Measurements from ENCODE around the gene BATF. TPM values are rescaled to one million over a fixed set of nuclear protein-coding genes. Genes with fewer than 3 reads are reported as not detected.
A peak's percentile ranks its signal among the peaks of the same experiment; 100 is the strongest.

Gene BATF
- total RNA-seq, 2 donors from 2014 or later: 123 to 211 TPM

DNA sequence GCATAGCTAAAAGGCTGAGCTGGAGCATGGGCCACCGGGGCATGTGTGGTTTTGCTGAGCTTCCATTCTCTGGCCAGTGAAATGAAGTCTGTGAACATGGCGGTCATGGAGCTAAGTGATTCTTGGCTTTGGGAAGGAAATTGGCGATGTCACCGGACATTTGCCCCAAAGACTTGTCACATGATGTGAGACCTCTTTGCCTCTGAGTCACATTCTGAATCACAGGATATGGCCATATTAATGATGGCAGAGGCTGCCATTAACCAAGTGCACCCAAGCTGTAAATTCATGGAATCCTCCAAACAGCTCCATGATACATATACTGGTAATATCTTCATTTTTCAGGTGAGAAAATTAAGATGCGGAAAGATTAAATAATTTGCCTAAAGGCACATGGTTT lies 27.4 kb upstream of the BATF start:
- H3K27ac Mint-ChIP-seq: peak overlapping the region; percentile 73
- H3K9me3 Mint-ChIP-seq: no peaks in the 10 kb centered on the region
- no peak for ATAC-seq (replicated peaks)

DNA sequence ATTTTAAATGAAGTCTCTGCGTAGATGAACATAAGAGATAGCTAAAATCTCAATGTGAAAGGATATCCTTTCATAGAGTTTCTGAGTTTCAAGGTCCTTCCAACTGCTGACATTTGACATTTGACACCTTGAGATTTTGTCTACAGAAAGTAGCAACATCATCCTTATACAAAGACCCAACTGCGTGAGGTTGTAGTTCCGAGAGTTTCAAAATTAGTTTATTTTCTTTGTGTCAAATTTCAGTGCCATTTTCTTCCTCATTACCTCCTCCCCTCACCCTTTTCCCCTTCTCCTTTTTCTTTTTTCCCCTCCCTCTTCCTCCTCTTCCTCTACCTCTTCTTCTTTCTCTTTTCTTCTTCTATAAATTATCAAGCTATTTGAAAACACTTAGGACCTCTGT lies 26.9 kb upstream of the BATF start:
- peak overlapping the region; percentile 46 for H3K4me3 Mint-ChIP-seq
- peak overlapping the region; percentile 73 for H3K27ac Mint-ChIP-seq

More for the DNA sequence above, 27.4 kb upstream of the BATF start:
- no peaks in the 10 kb centered on the region for H3K27me3 Mint-ChIP-seq
- H3K4me1 Mint-ChIP-seq: peaks cover 39% of the 10 kb centered on the region
- H3K36me3 Mint-ChIP-seq (ENCODE audit: low read depth): no peaks in the 10 kb centered on the region
- H3K4me3 Mint-ChIP-seq: peak overlapping the region; percentile 46

DNA sequence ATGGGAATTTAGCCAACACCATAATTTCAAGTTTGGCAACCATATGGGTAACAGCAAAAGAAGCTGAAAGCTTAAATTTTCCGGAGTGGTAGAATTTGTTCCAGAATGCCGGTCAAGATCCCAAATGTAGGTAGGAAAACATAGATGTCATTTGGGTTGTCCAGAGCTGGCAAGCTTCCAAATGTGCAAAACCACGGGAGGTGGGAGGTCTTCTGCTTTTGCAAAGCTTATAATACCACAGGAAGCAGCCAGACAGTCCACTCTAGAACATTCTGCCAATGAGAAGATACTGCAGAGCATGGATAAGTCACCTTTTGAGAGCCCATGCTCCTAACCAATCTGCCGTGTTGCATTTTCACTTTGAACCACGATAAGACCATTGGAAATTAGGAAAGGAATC lies 26.4 kb upstream of the BATF start:
- H3K27ac Mint-ChIP-seq: peak overlapping the region; percentile 73

More for the DNA sequence above, 26.9 kb upstream of the BATF start:
- peak; percentile 33 for ATAC-seq (replicated peaks)
- Mint-ChIP-seq H3K36me3 (ENCODE audit: low read depth) (no peaks in the 10 kb centered on the region), H3K4me1 (peaks cover 39% of the 10 kb centered on the region), H3K9me3 (no peaks in the 10 kb centered on the region), H3K27me3 (no peaks in the 10 kb centered on the region)

DNA sequence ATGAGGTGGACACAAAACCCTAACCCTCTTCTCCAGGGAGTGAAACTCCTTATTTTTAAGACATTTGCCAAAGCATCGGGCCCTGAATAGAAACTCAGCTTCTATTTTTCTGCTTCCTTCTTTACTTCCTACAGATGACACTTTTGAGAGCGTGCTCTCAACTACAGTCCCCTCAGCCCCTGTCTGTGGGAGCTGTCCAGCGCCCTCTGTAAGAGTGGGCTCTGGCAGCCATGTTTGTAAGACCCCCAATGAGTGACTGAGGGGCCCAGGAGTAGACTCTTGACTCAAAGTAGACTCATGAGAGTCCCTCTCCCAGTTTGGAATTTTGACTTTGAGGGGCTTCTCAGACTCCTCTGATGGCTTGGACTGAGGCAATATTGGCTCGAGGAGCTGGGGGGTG lies 25.5 kb upstream of the BATF start:
- H3K27me3 Mint-ChIP-seq: no peaks in the 10 kb centered on the region
- peak overlapping the region; percentile 9 for H3K27ac Mint-ChIP-seq
- peaks cover 39% of the 10 kb centered on the region for H3K4me1 Mint-ChIP-seq
- no peaks in the 10 kb centered on the region for H3K36me3 Mint-ChIP-seq (ENCODE audit: low read depth)
- no peaks in the 10 kb centered on the region for H3K9me3 Mint-ChIP-seq
- peak overlapping the region; percentile 21 for H3K4me3 Mint-ChIP-seq
- no peak for ATAC-seq (replicated peaks)

More for the DNA sequence above, 26.4 kb upstream of the BATF start:
- H3K36me3 Mint-ChIP-seq (ENCODE audit: low read depth): no peaks in the 10 kb centered on the region
- ATAC-seq (replicated peaks): no peak
- peaks cover 39% of the 10 kb centered on the region for H3K4me1 Mint-ChIP-seq
- H3K27me3 Mint-ChIP-seq: no peaks in the 10 kb centered on the region
- H3K4me3 Mint-ChIP-seq: peak overlapping the region; percentile 46
- H3K9me3 Mint-ChIP-seq: no peaks in the 10 kb centered on the region

DNA sequence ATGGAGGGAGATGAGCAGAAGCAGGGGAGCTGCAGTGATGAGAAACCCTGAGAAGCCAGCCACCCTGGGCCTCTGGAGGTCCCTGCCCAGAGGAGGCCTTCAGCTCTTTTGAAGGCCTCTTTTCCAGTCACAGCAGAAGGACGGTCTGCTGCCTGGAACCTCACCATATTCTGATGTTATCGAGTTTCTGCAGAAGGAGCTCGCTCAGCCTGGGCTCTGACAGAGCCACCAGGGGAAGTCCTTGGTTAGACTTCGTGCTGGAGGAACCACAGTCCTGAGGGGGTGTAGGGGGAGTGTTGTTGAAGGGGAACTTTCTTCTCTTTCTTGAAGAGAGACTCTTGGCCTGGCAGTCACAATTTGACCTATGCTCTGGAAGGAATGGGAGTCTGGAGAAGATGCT lies 25.1 kb upstream of the BATF start:
- Mint-ChIP-seq H3K9me3 (no peaks in the 10 kb centered on the region), H3K4me3 (peak overlapping the region; percentile 21), H3K27me3 (no peaks in the 10 kb centered on the region), H3K27ac (peak overlapping the region; percentile 9), H3K4me1 (peaks cover 39% of the 10 kb centered on the region), H3K36me3 (ENCODE audit: low read depth) (no peaks in the 10 kb centered on the region)
- ATAC-seq (replicated peaks): peak; percentile 68

DNA sequence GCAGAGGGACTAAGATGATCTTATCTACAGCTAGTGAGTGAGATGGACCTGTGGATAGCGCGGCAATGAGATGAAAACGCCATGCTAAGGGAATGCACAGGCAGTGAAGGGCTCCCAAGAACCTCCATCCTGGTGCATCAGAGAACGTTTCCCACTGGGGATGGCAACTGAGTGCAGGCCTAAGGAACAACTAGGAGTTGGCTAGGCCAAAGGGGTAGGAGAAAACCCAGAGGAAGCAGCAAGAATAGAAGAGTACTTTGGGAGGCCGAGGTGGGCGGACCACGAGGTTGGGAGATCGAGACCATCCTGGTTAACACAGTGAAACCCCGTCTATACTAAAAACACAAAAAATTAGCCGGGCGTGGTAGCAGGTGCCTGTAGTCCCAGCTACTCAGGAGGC lies 24.6 kb upstream of the BATF start:
- Mint-ChIP-seq H3K4me1 (peaks cover 39% of the 10 kb centered on the region), H3K4me3 (peak overlapping the region; percentile 21), H3K27me3 (no peaks in the 10 kb centered on the region), H3K9me3 (no peaks in the 10 kb centered on the region), H3K27ac (peak overlapping the region; percentile 9), H3K36me3 (ENCODE audit: low read depth) (no peaks in the 10 kb centered on the region)
- ATAC-seq (replicated peaks): no peak

DNA sequence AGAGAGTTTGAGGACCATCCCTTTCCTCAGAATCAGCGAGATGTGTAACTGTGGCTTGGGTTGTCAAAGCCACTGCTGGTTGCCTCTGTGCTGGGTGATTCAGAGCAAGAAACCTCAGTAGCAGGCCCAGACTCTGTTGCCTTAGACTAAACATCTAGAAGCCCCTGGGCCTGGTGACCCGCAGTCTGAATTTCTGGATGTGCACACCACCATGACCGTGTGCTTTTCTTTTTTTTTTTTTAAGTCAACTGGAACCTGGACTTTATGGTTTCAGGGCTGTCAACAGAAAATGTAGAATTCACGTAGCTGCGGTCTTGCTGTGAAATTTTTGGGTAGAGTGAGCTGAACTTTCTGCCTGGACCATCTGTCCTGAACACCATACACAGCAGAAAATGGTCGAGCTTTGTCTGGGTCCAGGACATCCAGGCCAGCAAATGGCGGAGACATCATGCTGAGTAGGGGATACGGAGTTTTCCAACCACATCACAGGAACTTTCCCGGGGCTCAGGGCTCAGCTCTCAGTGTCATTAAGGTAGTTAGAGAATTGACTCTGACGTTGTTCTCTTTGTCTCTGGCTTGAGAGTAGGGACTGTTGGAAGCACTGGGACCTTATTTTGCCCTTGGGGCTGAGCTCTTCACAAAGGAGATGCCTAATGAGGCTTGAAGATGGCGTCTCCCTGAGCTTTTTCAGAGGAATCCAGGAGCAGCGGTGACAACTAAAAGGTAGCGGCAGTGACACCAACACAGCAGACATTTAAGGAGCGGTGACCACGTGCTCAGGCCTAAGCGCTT lies 23.0 kb upstream of the BATF start:
- Mint-ChIP-seq H3K36me3 (ENCODE audit: low read depth) (no peaks in the 10 kb centered on the region), H3K27me3 (no peaks in the 10 kb centered on the region), H3K4me3 (peak overlapping the region; percentile 15), H3K9me3 (no peaks in the 10 kb centered on the region), H3K27ac (peak overlapping the region; percentile 55), H3K4me1 (peaks cover 26% of the 10 kb centered on the region)
- peak; percentile 73 for ATAC-seq (replicated peaks)

DNA sequence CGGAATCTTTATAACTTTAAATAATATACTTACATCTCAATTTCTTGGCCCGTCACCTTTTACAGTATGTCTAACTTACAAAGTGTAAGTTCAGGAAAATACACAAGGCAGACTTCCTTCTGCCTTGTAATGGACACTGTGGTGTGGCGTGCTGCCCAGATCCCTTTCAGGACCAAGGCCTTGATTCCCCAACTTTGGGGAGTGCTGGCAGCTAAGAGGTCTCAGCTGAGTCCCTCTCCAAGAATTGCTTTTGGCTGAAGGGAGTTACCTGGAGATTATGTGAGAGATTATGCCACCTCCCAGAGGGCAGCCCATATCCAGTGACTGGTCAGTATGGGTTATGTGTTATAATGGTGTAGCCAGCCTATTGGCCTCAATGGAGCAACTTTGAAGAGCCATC lies 21.2 kb upstream of the BATF start:
- H3K4me3 Mint-ChIP-seq: no peak overlapping the region
- no peaks in the 10 kb centered on the region for H3K9me3 Mint-ChIP-seq
- H3K27ac Mint-ChIP-seq: no peak overlapping the region
- ATAC-seq (replicated peaks): no peak
- H3K4me1 Mint-ChIP-seq: peaks cover 13% of the 10 kb centered on the region
- H3K27me3 Mint-ChIP-seq: no peaks in the 10 kb centered on the region
- no peaks in the 10 kb centered on the region for H3K36me3 Mint-ChIP-seq (ENCODE audit: low read depth)

DNA sequence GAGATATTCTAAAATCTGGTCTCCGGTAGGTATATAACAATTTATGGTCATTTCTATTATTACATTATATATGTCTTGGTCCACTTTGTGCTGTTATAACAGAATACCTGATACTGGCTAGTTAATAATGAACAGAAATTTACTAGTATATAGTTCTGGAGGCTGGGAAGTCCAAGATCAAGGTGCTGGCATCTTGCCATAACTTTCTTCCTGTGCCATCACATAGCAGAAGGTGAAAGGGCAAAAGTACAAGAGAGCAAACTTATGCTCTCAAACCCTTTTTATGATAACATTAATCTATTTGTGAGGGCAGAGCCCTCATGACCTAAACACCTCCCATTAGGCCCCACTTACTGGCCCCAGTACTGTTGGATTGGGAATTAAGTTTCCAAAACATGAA lies 17.9 kb upstream of the BATF start:
- no peaks in the 10 kb centered on the region for H3K9me3 Mint-ChIP-seq
- no peak overlapping the region for H3K4me3 Mint-ChIP-seq
- H3K36me3 Mint-ChIP-seq (ENCODE audit: low read depth): no peaks in the 10 kb centered on the region
- H3K27ac Mint-ChIP-seq: no peak overlapping the region
- no peaks in the 10 kb centered on the region for H3K4me1 Mint-ChIP-seq
- no peak for ATAC-seq (replicated peaks)
- H3K27me3 Mint-ChIP-seq: no peaks in the 10 kb centered on the region

DNA sequence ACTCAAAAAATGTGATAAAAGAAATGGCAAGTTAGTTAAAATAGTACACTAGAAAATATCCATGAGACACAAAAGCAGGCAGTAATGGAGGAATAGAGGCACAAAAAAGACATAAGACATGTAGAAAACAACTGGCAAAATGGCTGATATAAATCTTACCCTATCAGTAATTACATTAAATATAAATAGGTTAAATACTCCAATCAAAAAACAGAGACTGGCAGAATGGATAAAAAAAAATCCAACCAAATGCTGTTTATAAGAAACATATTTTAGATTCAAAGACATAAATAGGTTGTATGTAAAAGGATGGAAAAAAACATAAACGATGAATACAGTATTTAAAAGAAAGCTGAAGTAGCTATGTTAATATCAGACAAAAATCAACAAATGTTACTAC lies 15.3 kb upstream of the BATF start:
- H3K4me1 Mint-ChIP-seq: peaks cover 16% of the 10 kb centered on the region
- H3K27me3 Mint-ChIP-seq: no peaks in the 10 kb centered on the region
- H3K27ac Mint-ChIP-seq: no peak overlapping the region
- no peaks in the 10 kb centered on the region for H3K36me3 Mint-ChIP-seq (ENCODE audit: low read depth)
- no peak for ATAC-seq (replicated peaks)
- H3K4me3 Mint-ChIP-seq: no peak overlapping the region
- peaks cover 7% of the 10 kb centered on the region for H3K9me3 Mint-ChIP-seq

DNA sequence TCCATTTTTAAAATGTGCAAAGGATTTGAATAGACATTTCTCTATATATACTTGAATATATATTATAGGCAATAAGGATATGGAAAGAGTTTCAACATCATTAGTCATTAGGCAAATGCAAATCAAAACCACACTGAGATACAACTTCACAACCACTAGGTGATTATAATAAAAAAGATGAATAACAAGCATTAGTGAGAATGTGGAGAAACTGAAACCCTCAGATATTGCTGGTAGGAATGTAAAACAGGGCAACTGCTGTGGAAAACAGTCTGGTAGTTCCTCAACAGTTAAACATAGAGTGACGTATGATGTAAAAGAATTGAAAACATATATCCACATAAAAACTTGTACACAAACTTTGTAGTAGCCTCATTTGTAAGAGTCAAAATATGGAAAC lies 11.7 kb upstream of the BATF start:
- no peaks in the 10 kb centered on the region for H3K36me3 Mint-ChIP-seq (ENCODE audit: low read depth)
- peak overlapping the region; percentile 91 for H3K27ac Mint-ChIP-seq
- peaks cover 11% of the 10 kb centered on the region for H3K9me3 Mint-ChIP-seq
- no peaks in the 10 kb centered on the region for H3K27me3 Mint-ChIP-seq
- H3K4me3 Mint-ChIP-seq: peak overlapping the region; percentile 72
- ATAC-seq (replicated peaks): peak; percentile 78
- peaks cover 32% of the 10 kb centered on the region for H3K4me1 Mint-ChIP-seq

DNA sequence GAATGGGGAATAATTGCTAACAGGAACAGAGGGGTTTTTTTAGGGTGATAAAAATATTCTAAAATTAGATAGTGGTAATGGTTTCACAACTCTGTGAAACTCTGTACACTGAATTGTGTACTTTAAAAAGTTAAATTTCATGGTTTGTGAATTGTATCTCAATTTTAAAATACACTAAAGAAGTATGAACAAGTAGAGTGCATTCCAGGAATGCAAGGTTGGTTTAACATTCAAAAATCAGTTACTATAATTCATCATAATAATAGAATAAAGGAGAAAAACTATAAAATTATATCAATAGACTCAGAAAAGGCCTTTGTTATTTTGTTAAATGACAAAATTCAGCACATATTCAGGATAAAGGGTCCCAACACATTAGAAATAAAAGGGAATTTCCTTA lies 11.1 kb upstream of the BATF start:
- ATAC-seq (replicated peaks): peak; percentile 31
- Mint-ChIP-seq H3K27ac (peak overlapping the region; percentile 91), H3K4me1 (peaks cover 39% of the 10 kb centered on the region), H3K9me3 (peaks cover 11% of the 10 kb centered on the region), H3K36me3 (ENCODE audit: low read depth) (no peaks in the 10 kb centered on the region), H3K4me3 (peak overlapping the region; percentile 72), H3K27me3 (no peaks in the 10 kb centered on the region)

DNA sequence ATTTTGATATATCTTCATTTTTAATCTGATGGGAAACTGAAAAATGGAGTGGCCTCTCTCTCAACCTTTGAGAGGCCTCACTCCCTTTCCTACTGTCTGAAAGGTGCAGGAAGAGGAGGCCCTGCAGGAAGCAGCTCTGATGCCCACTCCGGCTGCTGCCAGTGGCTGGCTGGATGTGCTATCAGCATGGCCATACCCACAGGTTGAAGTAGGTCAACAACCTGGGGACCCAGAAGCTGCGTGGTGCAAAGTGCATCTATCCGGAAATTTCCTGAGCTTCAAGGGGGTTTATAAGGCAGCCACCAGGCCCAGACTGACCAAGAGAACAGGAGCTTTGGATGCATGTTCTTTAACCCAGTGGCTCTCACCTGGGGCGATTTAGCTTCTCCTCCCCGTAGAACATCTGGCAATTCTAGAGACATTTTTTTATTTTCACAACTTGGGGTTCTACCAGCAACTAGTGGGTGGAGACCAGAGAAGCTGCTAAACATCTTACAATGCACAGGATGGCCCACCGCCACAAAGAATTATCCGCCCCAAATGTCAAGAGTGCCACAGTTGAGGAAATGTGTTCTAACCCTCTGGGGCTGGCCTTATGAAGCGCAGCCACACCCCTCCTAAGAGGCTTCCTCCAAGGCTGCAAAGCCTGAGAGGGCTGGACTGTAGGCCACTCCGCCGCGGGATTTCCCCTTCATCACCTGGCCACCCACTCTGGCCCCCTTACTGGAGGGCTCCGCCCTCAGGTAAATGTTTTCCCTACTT lies 8.2 kb upstream of the BATF start:
- H3K4me3 Mint-ChIP-seq: peak overlapping the region; percentile 88
- H3K36me3 Mint-ChIP-seq (ENCODE audit: low read depth): no peaks in the 10 kb centered on the region
- H3K27ac Mint-ChIP-seq: peak overlapping the region; percentile 94
- H3K9me3 Mint-ChIP-seq: peaks cover 11% of the 10 kb centered on the region
- peaks cover 52% of the 10 kb centered on the region for H3K4me1 Mint-ChIP-seq
- H3K27me3 Mint-ChIP-seq: no peaks in the 10 kb centered on the region
- peak; percentile 12 for ATAC-seq (replicated peaks)

DNA sequence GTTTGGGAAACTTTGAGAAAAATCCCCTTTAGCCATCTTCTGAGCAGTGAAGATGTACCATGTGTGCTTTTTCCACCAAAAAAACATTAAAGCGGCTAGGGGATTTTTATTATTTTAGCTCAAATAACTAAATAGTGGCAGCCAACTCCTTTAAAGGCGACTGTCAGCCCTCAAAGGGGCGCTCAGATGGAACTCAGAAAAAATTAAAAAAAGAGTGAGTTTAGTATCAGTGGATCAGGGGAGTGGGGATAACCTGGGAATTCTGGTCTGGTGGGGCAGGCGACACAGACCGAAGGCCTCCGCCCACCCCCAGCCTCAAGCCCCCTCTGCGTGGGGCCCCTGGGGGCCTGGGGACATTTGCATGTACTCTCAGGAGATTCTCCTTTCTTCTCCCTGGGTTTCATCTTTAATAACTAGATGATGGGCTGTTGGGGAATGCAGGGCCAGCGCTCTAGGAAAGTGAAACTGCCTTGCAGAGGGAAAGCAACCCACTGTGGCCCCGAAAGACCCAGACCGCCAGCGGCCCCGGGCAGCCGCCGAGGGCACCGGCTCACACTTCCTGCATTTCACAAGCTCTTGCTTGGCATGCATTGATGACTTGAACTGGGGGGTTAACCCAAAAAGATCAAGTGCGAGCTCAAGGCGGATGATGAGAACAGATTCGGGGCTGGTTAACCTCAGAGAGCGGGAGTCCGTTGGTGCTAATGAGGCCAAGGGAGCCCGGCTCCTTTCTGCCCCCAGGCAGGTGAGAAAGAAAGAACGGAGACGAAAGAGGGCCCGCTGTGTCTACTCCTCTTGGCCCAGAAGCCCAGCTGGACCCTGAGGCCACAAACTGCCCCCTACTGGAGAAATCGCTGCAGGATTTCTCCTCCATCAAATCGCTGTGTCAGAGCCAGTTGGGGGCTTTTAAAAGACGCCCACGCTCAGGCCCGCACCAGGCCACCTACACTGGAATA lies 7.3 kb upstream of the BATF start:
- Mint-ChIP-seq H3K9me3 (peaks cover 7% of the 10 kb centered on the region), H3K4me1 (peaks cover 51% of the 10 kb centered on the region), H3K4me3 (peak overlapping the region; percentile 88), H3K27me3 (no peaks in the 10 kb centered on the region), H3K36me3 (ENCODE audit: low read depth) (no peaks in the 10 kb centered on the region), H3K27ac (peak overlapping the region; percentile 94)
- peak; percentile 52 for ATAC-seq (replicated peaks)
